ENCODE data around the gene S100P.

GRCh38 chr4:6697131-6697530, 3.5 kb downstream of the S100P start:
- TF ChIP-seq CTCF (conservative IDR thresholded peaks at IDR 0.05; ENCODE audit: low read length) (no peak), EZH2phosphoT487 (IDR thresholded peaks at IDR 0.05; ENCODE audit: borderline replicate concordance) (no peak)

Data from Loucy (cell line).